MM.1S (cell line): ENCODE measurements around the gene AOC2.

Experiments used
- CTCF ChIP-seq: fragments of 300-600 bp; sonication (generic); IDR thresholded peaks from 2 replicates; pipeline ENCODE4 v1.5.1; 2016; ENCODE audit warnings: antibody characterized with exemption, low read length, mixed read lengths
- EZH2 ChIP-seq: fragments of 300-600 bp; sonication (generic); optimal IDR thresholded peaks from 2 replicates; pipeline ENCODE3; 2017; ENCODE audit warnings: low read depth, mild to moderate bottlenecking, antibody characterized with exemption, low read length, mixed read lengths
- EZH2phosphoT487 ChIP-seq: fragments of 300-600 bp; sonication (generic); IDR thresholded peaks from 2 replicates; pipeline ENCODE4 v1.6.1; 2018; ENCODE audit warnings: antibody characterized with exemption, low read length

- TF ChIP-seq CTCF (no peak), EZH2 (no peak), EZH2phosphoT487 (no peak)
Measured at GRCh38 chr17:42835732-42836131, 8.6 kb upstream of the AOC2 start.
